PC-9 (cell line): ENCODE results near the gene INPP5F. TPM values are rescaled to one million over a fixed set of nuclear protein-coding genes. Genes with fewer than 3 reads are reported as not detected.

Experiments used
- BruUV-seq: library from RNA; stranded (reverse); fragments of 400-500 nt; replicated peaks from 2 replicates; lab custom pipeline; 2021; lab: Mats Ljungman, UMichigan
- CTCF ChIA-PET: fragments of 300-600 bp; sonication (Branson Sonifier 250); formaldehyde crosslinking; loops from one replicate; lab custom pipeline; 2022; ENCODE audit warnings: antibody characterized with exemption; lab: Charles Lee
- POLR2A ChIA-PET: fragments of 300-600 bp; sonication (Branson Sonifier 250); formaldehyde crosslinking; loops from one replicate; lab custom pipeline; 2022; ENCODE audit warnings: antibody characterized with exemption; ENCODE audit not compliant: unreplicated experiment; lab: Charles Lee
- DNase-seq, 2 experiments: peaks; one replicate each; pipeline versions ENCODE4 v3.0.0 to v3.0.0-alpha.2; 2015 to 2022; ENCODE audit warnings: mixed read lengths in 1 of 2
- H2AFZ ChIP-seq: fragments of 200-600 bp; sonication (generic); 2 replicates; pipeline ENCODE4 v1.8.1; 2017; ENCODE audit warnings: antibody characterized with exemption
- H3F3A ChIP-seq: fragments of 200-600 bp; sonication (generic); 2 replicates; pipeline ENCODE4 v1.8.1; 2017; ENCODE audit warnings: antibody characterized with exemption, mild to moderate bottlenecking, low read depth; ENCODE audit not compliant: insufficient read depth
- H3K27ac ChIP-seq: fragments of 200-600 bp; sonication (generic); 2 replicates; pipeline ENCODE4 v1.6.1; 2016; ENCODE audit warnings: mixed run types
- H3K27me3 ChIP-seq: fragments of 200-600 bp; sonication (generic); 2 replicates; pipeline ENCODE4 v1.6.1; 2016; ENCODE audit warnings: low read depth, mixed run types; ENCODE audit not compliant: insufficient read depth
- H3K36me3 ChIP-seq: fragments of 200-600 bp; sonication (generic); 2 replicates; pipeline ENCODE4 v1.6.1; 2016; ENCODE audit warnings: low read depth, mixed run types
- H3K4me1 ChIP-seq: fragments of 200-600 bp; sonication (generic); replicated peaks from 2 replicates; pipeline ENCODE4 v1.6.1; 2016; ENCODE audit warnings: mixed run types; ENCODE audit not compliant: insufficient read depth
- H3K4me2 ChIP-seq: fragments of 200-600 bp; sonication (generic); 2 replicates; pipeline ENCODE4 v1.6.1; 2017; ENCODE audit warnings: mixed run types
- H3K4me3 ChIP-seq: fragments of 200-600 bp; sonication (generic); 2 replicates; pipeline ENCODE4 v1.6.1; 2016; ENCODE audit warnings: mixed run types
- H3K79me2 ChIP-seq: fragments of 200-600 bp; sonication (generic); 2 replicates; pipeline ENCODE4 v1.6.1; 2017; ENCODE audit warnings: low read depth, mixed run types
- H3K9me2 ChIP-seq: fragments of 200-600 bp; sonication (generic); 2 replicates; pipeline ENCODE4 v1.8.1; 2017; ENCODE audit warnings: mild to moderate bottlenecking; ENCODE audit not compliant: insufficient read depth
- H3K9me3 ChIP-seq: fragments of 200-600 bp; sonication (generic); 2 replicates; pipeline ENCODE4 v1.8.1; 2016; ENCODE audit warnings: low read depth; ENCODE audit not compliant: insufficient read depth
- H4K20me1 ChIP-seq: fragments of 200-600 bp; sonication (generic); 2 replicates; pipeline ENCODE4 v1.8.1; 2017; ENCODE audit not compliant: insufficient read depth
- EZH2 ChIP-seq: fragments of 200-600 bp; sonication (generic); IDR thresholded peaks from 2 replicates; pipeline ENCODE4 v1.8.0; 2017; ENCODE audit warnings: antibody characterized with exemption, low read depth
- intact Hi-C: fragments of 100-400 bp; cut with micrococcal nuclease; formaldehyde crosslinking; loops from one replicate; pipeline ENCODE4 v1.10.0; 2022; ENCODE audit not compliant: unreplicated experiment
- total RNA-seq: library from RNA; stranded (reverse); gene quantifications from 2 replicates; pipeline ENCODE4 v1.2.3, GENCODE V29; 2021
- TF ChIP-seq, protein P1 (sequence below): fragments of 200-600 bp; sonication (generic); conservative IDR thresholded peaks from 2 replicates; pipeline ENCODE4 v1.6.1; 2017; ENCODE audit warnings: mixed run types, antibody characterized with exemption, mild to moderate bottlenecking, moderate library complexity

Gene INPP5F
- total RNA-seq, 1 experiment from 2014 or later, result 11.4 TPM

DNA sequence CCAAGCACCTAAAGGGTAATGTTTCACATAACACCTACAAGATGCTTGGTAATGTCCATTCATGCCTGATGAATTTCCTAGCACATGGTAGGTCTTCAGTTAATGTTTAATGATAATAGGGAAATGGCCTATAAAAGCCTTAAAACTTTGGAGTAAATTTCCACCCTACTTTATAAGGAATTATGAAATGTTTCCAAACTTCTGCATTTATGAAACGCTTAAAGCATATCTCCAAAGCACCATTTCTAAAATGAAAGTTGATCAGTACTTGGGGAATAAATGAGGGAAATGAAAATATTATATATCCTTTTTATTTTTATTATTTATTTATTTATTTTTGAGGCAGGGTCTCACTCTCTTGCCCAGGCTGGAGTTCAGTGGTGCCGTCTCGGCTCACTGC is 51.8 kb downstream of the INPP5F start:
- Histone ChIP-seq H3K4me2 (no peak overlapping the region), H3K9me3 (no peaks in the 10 kb centered on the region), H3K9me2 (no peaks in the 10 kb centered on the region), H4K20me1 (no peaks in the 10 kb centered on the region), H3F3A (no peaks in the 10 kb centered on the region), H3K4me3 (no peak overlapping the region), H3K27ac (no peak overlapping the region), H3K27me3 (no peaks in the 10 kb centered on the region), H3K4me1 (no peaks in the 10 kb centered on the region), H3K36me3 (no peaks in the 10 kb centered on the region), H2AFZ (no peak overlapping the region), H3K79me2 (no peaks in the 10 kb centered on the region)
- intact Hi-C loops, result no loop called here
- BruUV-seq, result no TSS peak
- ChIA-PET POLR2A (no interaction called here), CTCF (no interaction called here)
- no peak for TF ChIP-seq EZH2
- TF ChIP-seq, protein P1, sequence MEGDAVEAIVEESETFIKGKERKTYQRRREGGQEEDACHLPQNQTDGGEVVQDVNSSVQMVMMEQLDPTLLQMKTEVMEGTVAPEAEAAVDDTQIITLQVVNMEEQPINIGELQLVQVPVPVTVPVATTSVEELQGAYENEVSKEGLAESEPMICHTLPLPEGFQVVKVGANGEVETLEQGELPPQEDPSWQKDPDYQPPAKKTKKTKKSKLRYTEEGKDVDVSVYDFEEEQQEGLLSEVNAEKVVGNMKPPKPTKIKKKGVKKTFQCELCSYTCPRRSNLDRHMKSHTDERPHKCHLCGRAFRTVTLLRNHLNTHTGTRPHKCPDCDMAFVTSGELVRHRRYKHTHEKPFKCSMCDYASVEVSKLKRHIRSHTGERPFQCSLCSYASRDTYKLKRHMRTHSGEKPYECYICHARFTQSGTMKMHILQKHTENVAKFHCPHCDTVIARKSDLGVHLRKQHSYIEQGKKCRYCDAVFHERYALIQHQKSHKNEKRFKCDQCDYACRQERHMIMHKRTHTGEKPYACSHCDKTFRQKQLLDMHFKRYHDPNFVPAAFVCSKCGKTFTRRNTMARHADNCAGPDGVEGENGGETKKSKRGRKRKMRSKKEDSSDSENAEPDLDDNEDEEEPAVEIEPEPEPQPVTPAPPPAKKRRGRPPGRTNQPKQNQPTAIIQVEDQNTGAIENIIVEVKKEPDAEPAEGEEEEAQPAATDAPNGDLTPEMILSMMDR, result no peak
- no peak for DNase-seq

DNA sequence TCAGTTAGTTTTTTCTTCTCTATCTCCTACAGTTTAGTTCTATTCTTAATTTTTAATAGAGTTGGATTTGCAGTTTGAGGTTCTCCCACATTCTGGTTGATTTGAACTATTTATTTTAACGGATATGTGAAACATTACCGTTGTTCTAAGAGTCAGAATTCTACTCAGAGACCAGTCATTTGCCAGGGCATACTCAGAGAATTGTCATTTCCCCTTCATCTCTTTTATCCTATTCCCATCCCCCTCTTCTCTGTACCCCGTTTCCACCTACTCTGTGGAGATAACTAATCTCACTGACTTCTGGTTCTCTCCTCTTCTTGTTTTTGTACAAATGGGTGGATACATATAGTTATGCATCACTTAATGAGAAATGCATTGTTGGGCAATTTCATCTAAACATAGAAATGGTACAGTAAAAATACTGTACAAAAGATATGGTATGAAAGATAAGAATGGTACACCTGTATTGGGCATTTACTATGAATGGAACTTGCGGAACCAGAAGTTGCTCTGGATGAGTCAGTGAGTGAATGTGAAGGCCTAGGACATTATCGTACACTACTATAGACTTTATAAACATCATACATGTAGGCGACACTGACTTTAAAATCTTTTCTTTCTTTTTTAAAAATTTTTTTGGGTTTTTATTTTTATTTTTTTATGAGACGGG is 53.1 kb downstream of the INPP5F start:
- no peaks in the 10 kb centered on the region for H3K27me3 ChIP-seq
- H3K4me3 ChIP-seq, result no peak overlapping the region
- DNase-seq, result peak in 1 of 2 experiments; percentile 3
- intact Hi-C loops, result no loop called here
- TF ChIP-seq, protein P1, result no peak
- TF ChIP-seq EZH2, result no peak
- H3F3A ChIP-seq, result no peaks in the 10 kb centered on the region
- H3K4me1 ChIP-seq, result no peaks in the 10 kb centered on the region
- no peaks in the 10 kb centered on the region for H3K36me3 ChIP-seq
- no peaks in the 10 kb centered on the region for H3K79me2 ChIP-seq
- H3K4me2 ChIP-seq, result no peak overlapping the region
- no peak overlapping the region for H2AFZ ChIP-seq
- CTCF ChIA-PET, result no interaction called here
- no peaks in the 10 kb centered on the region for H3K9me3 ChIP-seq
- POLR2A ChIA-PET, result no interaction called here
- no peak overlapping the region for H3K27ac ChIP-seq
- BruUV-seq, result no TSS peak
- H4K20me1 ChIP-seq, result no peaks in the 10 kb centered on the region
- H3K9me2 ChIP-seq, result no peaks in the 10 kb centered on the region

DNA sequence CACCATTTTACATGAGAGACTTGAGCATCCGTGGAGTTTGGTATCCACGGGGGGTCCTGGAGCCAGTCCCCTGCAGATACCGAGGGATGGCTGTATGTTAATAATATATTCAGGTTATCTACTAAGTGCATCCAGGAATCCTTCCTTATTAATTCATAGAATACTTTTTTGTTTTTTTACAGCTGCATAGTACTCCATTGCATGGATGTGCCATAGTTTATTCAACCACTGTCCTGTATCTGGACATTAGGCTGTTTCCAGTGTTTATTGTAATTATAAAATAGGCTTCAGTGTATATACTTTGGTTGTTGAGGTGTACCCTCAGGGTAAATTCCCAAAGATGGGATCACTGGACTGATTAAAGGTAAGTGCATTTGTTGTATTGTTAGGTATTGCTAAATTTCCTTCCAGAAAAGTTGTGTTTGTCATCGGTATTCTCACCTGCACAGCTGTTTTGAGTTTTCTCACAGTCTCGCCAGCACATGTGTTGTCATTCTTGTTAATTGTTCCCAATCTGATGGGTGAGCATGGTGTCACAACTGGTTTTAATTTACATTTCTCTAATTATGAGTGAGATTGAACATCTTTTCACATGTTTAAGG is 55.1 kb downstream of the INPP5F start:
- POLR2A ChIA-PET, result no interaction called here
- no peak overlapping the region for H2AFZ ChIP-seq
- no peaks in the 10 kb centered on the region for H3K36me3 ChIP-seq
- H3K27me3 ChIP-seq, result no peaks in the 10 kb centered on the region
- no peak overlapping the region for H3K4me2 ChIP-seq
- no peaks in the 10 kb centered on the region for H4K20me1 ChIP-seq
- intact Hi-C loops, result no loop called here
- H3K4me3 ChIP-seq, result no peak overlapping the region
- no peaks in the 10 kb centered on the region for H3K9me3 ChIP-seq
- no peak overlapping the region for H3K27ac ChIP-seq
- H3K9me2 ChIP-seq, result no peaks in the 10 kb centered on the region
- no TSS peak for BruUV-seq
- no peak for TF ChIP-seq EZH2
- H3F3A ChIP-seq, result no peaks in the 10 kb centered on the region
- CTCF ChIA-PET, result no interaction called here
- no peaks in the 10 kb centered on the region for H3K79me2 ChIP-seq
- no peaks in the 10 kb centered on the region for H3K4me1 ChIP-seq
- DNase-seq, result no peak
